Effector memory CD8-positive, alpha-beta T cell (primary cell): ENCODE data around the gene PPP3CA.

ENCODE experiments used
- ATAC-seq: fragments of 150-1000 bp; cut with Tn5 transposase; replicated peaks from 2 replicates; pipeline ENCODE4 v1.10.0; 2021; ENCODE audit warnings: mild to moderate bottlenecking, moderate library complexity
- DNase-seq, 3 experiments: peaks; one replicate each; pipeline ENCODE4 v3.0.0; 2021
- H3K27ac Mint-ChIP-seq, 2 donors: one replicate each; pipeline ENCODE4 v1.8.0; 2022; ENCODE audit warnings: mild to moderate bottlenecking in 2 of 2, mixed read lengths in 2 of 2, moderate library complexity in 2 of 2
- H3K27me3 Mint-ChIP-seq, 2 donors: one replicate each; pipeline ENCODE4 v1.8.0; 2022; ENCODE audit warnings: mixed read lengths in 2 of 2
- H3K36me3 Mint-ChIP-seq: one replicate; pipeline ENCODE4 v1.8.0; 2022; ENCODE audit warnings: mild to moderate bottlenecking, moderate library complexity, mixed read lengths; ENCODE audit not compliant: insufficient read depth
- H3K4me1 Mint-ChIP-seq, 2 donors: one replicate each; pipeline ENCODE4 v1.8.0; 2022; ENCODE audit warnings: low read depth in 2 of 2, mixed read lengths in 2 of 2
- H3K4me3 Mint-ChIP-seq, 2 donors: one replicate each; pipeline ENCODE4 v1.8.0; 2022; ENCODE audit warnings: mild to moderate bottlenecking in 2 of 2, mixed read lengths in 2 of 2, moderate library complexity in 2 of 2
- H3K9me3 Mint-ChIP-seq, 2 donors: one replicate each; pipeline ENCODE4 v1.8.0; 2022; ENCODE audit warnings: mixed read lengths in 2 of 2

The PPP3CA gene

GRCh38 chr4:101346351-101347266, 717 bp downstream of the PPP3CA start:
- Mint-ChIP-seq H3K4me1 (peaks cover 30 to 43% of the 10 kb centered on the region in 2 donors), H3K9me3 (no peaks in the 10 kb centered on the region), H3K27me3 (no peaks in the 10 kb centered on the region), H3K4me3 (peak overlapping the region; percentile 94 to 95), H3K27ac (peak overlapping the region; percentile 87 to 98), H3K36me3 (peaks cover 27% of the 10 kb centered on the region)
- ATAC-seq (peak; percentile 23), DNase-seq (peak; percentile 52 to 63 (median 57))

GRCh38 chr4:101345596-101346350, 1.6 kb downstream of the PPP3CA start:
- peaks cover 27% of the 10 kb centered on the region for H3K36me3 Mint-ChIP-seq
- H3K4me3 Mint-ChIP-seq, result peak overlapping the region; percentile 94 to 95
- peak; percentile 55 to 68 (median 67) for DNase-seq
- peaks cover 34 to 48% of the 10 kb centered on the region in 2 donors for H3K4me1 Mint-ChIP-seq
- no peaks in the 10 kb centered on the region for H3K9me3 Mint-ChIP-seq
- H3K27me3 Mint-ChIP-seq, result no peaks in the 10 kb centered on the region
- H3K27ac Mint-ChIP-seq, result peak overlapping the region; percentile 87 to 98
- ATAC-seq, result peak; percentile 28

- H3K4me1 Mint-ChIP-seq, result peaks cover 34 to 54% of the 10 kb centered on the region in 2 donors
- H3K4me3 Mint-ChIP-seq, result peak overlapping the region; percentile 94 to 95
- H3K9me3 Mint-ChIP-seq, result no peaks in the 10 kb centered on the region
- DNase-seq (peak in 2 of 3 experiments; percentile 3 to 8), ATAC-seq (no peak)
- H3K27ac Mint-ChIP-seq, result peak overlapping the region; percentile 87 to 98
- peaks cover 27% of the 10 kb centered on the region for H3K36me3 Mint-ChIP-seq
- H3K27me3 Mint-ChIP-seq, result no peaks in the 10 kb centered on the region
These were observed 2.1 kb downstream of the PPP3CA start for GRCh38 chr4:101345271-101345595.

- no peak for ATAC-seq
- no peak for DNase-seq
- Mint-ChIP-seq H3K27ac (no peak overlapping the region), H3K9me3 (no peaks in the 10 kb centered on the region), H3K4me1 (peaks cover 43 to 75% of the 10 kb centered on the region in 2 donors), H3K36me3 (peaks cover 9% of the 10 kb centered on the region), H3K4me3 (no peak overlapping the region), H3K27me3 (no peaks in the 10 kb centered on the region)
These were observed 8.0 kb downstream of the PPP3CA start for GRCh38 chr4:101339332-101339731.

- Mint-ChIP-seq H3K27me3 (no peaks in the 10 kb centered on the region), H3K4me1 (peaks cover 38 to 64% of the 10 kb centered on the region in 2 donors), H3K36me3 (peaks cover 9% of the 10 kb centered on the region), H3K27ac (peak overlapping the region; percentile 51 to 59), H3K4me3 (no peak overlapping the region), H3K9me3 (no peaks in the 10 kb centered on the region)
- ATAC-seq, result peak; percentile 31
- DNase-seq, result no peak
These were observed 9.6 kb downstream of the PPP3CA start for GRCh38 chr4:101337688-101338087.

- Mint-ChIP-seq H3K4me1 (peaks cover 43 to 62% of the 10 kb centered on the region in 2 donors), H3K27me3 (no peaks in the 10 kb centered on the region), H3K4me3 (peak overlapping the region; percentile 63 to 66), H3K9me3 (no peaks in the 10 kb centered on the region), H3K36me3 (peaks cover 12% of the 10 kb centered on the region), H3K27ac (peak overlapping the region; percentile 53 to 65)
- peak; percentile 73 for ATAC-seq
- DNase-seq, result peak in 1 of 3 experiments; percentile 8
These were observed 12.3 kb downstream of the PPP3CA start for GRCh38 chr4:101334963-101335572.

GRCh38 chr4:101332424-101332823, 14.9 kb downstream of the PPP3CA start:
- no peak overlapping the region for H3K27ac Mint-ChIP-seq
- peaks cover 16% of the 10 kb centered on the region for H3K36me3 Mint-ChIP-seq
- no peaks in the 10 kb centered on the region for H3K9me3 Mint-ChIP-seq
- ATAC-seq (no peak), DNase-seq (no peak)
- no peaks in the 10 kb centered on the region for H3K27me3 Mint-ChIP-seq
- no peak overlapping the region for H3K4me3 Mint-ChIP-seq
- peaks cover 41 to 55% of the 10 kb centered on the region in 2 donors for H3K4me1 Mint-ChIP-seq

- H3K36me3 Mint-ChIP-seq, result peaks cover 11% of the 10 kb centered on the region
- DNase-seq (no peak), ATAC-seq (no peak)
- H3K4me1 Mint-ChIP-seq, result peaks cover 45 to 58% of the 10 kb centered on the region in 2 donors
- no peaks in the 10 kb centered on the region for H3K9me3 Mint-ChIP-seq
- no peak overlapping the region for H3K4me3 Mint-ChIP-seq
- no peak overlapping the region for H3K27ac Mint-ChIP-seq
- H3K27me3 Mint-ChIP-seq, result no peaks in the 10 kb centered on the region
These were observed 16.3 kb downstream of the PPP3CA start for GRCh38 chr4:101331017-101331416.

GRCh38 chr4:101329592-101329991, 17.7 kb downstream of the PPP3CA start:
- peaks cover 17% of the 10 kb centered on the region for H3K36me3 Mint-ChIP-seq
- H3K4me1 Mint-ChIP-seq, result peaks cover 35 to 54% of the 10 kb centered on the region in 2 donors
- no peaks in the 10 kb centered on the region for H3K27me3 Mint-ChIP-seq
- DNase-seq (no peak), ATAC-seq (no peak)
- peak overlapping the region in 1 of 2 donors; percentile 3 for H3K4me3 Mint-ChIP-seq
- H3K27ac Mint-ChIP-seq, result peak overlapping the region in 1 of 2 donors; percentile 41
- no peaks in the 10 kb centered on the region for H3K9me3 Mint-ChIP-seq

GRCh38 chr4:101328063-101328602, 19.2 kb downstream of the PPP3CA start:
- H3K27ac Mint-ChIP-seq, result peak overlapping the region; percentile 67 to 85
- DNase-seq, result peak; percentile 27 to 37 (median 29)
- H3K27me3 Mint-ChIP-seq, result no peaks in the 10 kb centered on the region
- H3K4me1 Mint-ChIP-seq, result peaks cover 39 to 61% of the 10 kb centered on the region in 2 donors
- peak; percentile 87 for ATAC-seq
- H3K36me3 Mint-ChIP-seq, result peaks cover 22% of the 10 kb centered on the region
- no peaks in the 10 kb centered on the region for H3K9me3 Mint-ChIP-seq
- peak overlapping the region; percentile 33 to 78 for H3K4me3 Mint-ChIP-seq

- Mint-ChIP-seq H3K4me3 (peak overlapping the region; percentile 11 to 18), H3K36me3 (peaks cover 26% of the 10 kb centered on the region), H3K27ac (peak overlapping the region; percentile 60 to 67), H3K9me3 (no peaks in the 10 kb centered on the region), H3K27me3 (no peaks in the 10 kb centered on the region), H3K4me1 (peaks cover 42 to 63% of the 10 kb centered on the region in 2 donors)
- DNase-seq (no peak), ATAC-seq (no peak)
These were observed 20.8 kb downstream of the PPP3CA start for GRCh38 chr4:101326576-101326975.

- DNase-seq (no peak), ATAC-seq (no peak)
- H3K36me3 Mint-ChIP-seq, result peaks cover 25% of the 10 kb centered on the region
- no peaks in the 10 kb centered on the region for H3K9me3 Mint-ChIP-seq
- no peaks in the 10 kb centered on the region for H3K27me3 Mint-ChIP-seq
- peaks cover 32 to 62% of the 10 kb centered on the region in 2 donors for H3K4me1 Mint-ChIP-seq
- no peak overlapping the region for H3K27ac Mint-ChIP-seq
- H3K4me3 Mint-ChIP-seq, result no peak overlapping the region
These were observed 24.6 kb downstream of the PPP3CA start for GRCh38 chr4:101322743-101323142.

- DNase-seq, result no peak
- no peaks in the 10 kb centered on the region for H3K9me3 Mint-ChIP-seq
- peaks cover 22% of the 10 kb centered on the region for H3K36me3 Mint-ChIP-seq
- H3K4me1 Mint-ChIP-seq, result peaks cover 28 to 60% of the 10 kb centered on the region in 2 donors
- peak overlapping the region in 1 of 2 donors; percentile 19 for H3K27ac Mint-ChIP-seq
- H3K4me3 Mint-ChIP-seq, result no peak overlapping the region
- H3K27me3 Mint-ChIP-seq, result no peaks in the 10 kb centered on the region
- no peak for ATAC-seq
These were observed 25.8 kb downstream of the PPP3CA start for GRCh38 chr4:101321481-101322042.
